PC-9 (cell line): ENCODE measurements around the gene CDT1. TPM values are rescaled to one million over a fixed set of nuclear protein-coding genes. Genes with fewer than 3 reads are reported as not detected.

Source experiments
- BruUV-seq: library from RNA; stranded (reverse); fragments of 400-500 nt; replicated peaks from 2 replicates; lab custom pipeline; 2021; lab: Mats Ljungman, UMichigan
- CTCF ChIA-PET: fragments of 300-600 bp; sonication (Branson Sonifier 250); formaldehyde crosslinking; loops from one replicate; lab custom pipeline; 2022; ENCODE audit warnings: antibody characterized with exemption; lab: Charles Lee
- POLR2A ChIA-PET: fragments of 300-600 bp; sonication (Branson Sonifier 250); formaldehyde crosslinking; loops from one replicate; lab custom pipeline; 2022; ENCODE audit warnings: antibody characterized with exemption; ENCODE audit not compliant: unreplicated experiment; lab: Charles Lee
- DNase-seq, 2 experiments: peaks; one replicate each; pipeline versions ENCODE4 v3.0.0 to v3.0.0-alpha.2; 2015 to 2022; ENCODE audit warnings: mixed read lengths in 1 of 2
- H2AFZ ChIP-seq: fragments of 200-600 bp; sonication (generic); 2 replicates; pipeline ENCODE4 v1.8.1; 2017; ENCODE audit warnings: antibody characterized with exemption
- H3F3A ChIP-seq: fragments of 200-600 bp; sonication (generic); 2 replicates; pipeline ENCODE4 v1.8.1; 2017; ENCODE audit warnings: antibody characterized with exemption, mild to moderate bottlenecking, low read depth; ENCODE audit not compliant: insufficient read depth
- H3K27ac ChIP-seq: fragments of 200-600 bp; sonication (generic); 2 replicates; pipeline ENCODE4 v1.6.1; 2016; ENCODE audit warnings: mixed run types
- H3K27me3 ChIP-seq: fragments of 200-600 bp; sonication (generic); 2 replicates; pipeline ENCODE4 v1.6.1; 2016; ENCODE audit warnings: low read depth, mixed run types; ENCODE audit not compliant: insufficient read depth
- H3K36me3 ChIP-seq: fragments of 200-600 bp; sonication (generic); 2 replicates; pipeline ENCODE4 v1.6.1; 2016; ENCODE audit warnings: low read depth, mixed run types
- H3K4me1 ChIP-seq: fragments of 200-600 bp; sonication (generic); replicated peaks from 2 replicates; pipeline ENCODE4 v1.6.1; 2016; ENCODE audit warnings: mixed run types; ENCODE audit not compliant: insufficient read depth
- H3K4me2 ChIP-seq: fragments of 200-600 bp; sonication (generic); 2 replicates; pipeline ENCODE4 v1.6.1; 2017; ENCODE audit warnings: mixed run types
- H3K4me3 ChIP-seq: fragments of 200-600 bp; sonication (generic); 2 replicates; pipeline ENCODE4 v1.6.1; 2016; ENCODE audit warnings: mixed run types
- H3K79me2 ChIP-seq: fragments of 200-600 bp; sonication (generic); 2 replicates; pipeline ENCODE4 v1.6.1; 2017; ENCODE audit warnings: low read depth, mixed run types
- H3K9me2 ChIP-seq: fragments of 200-600 bp; sonication (generic); 2 replicates; pipeline ENCODE4 v1.8.1; 2017; ENCODE audit warnings: mild to moderate bottlenecking; ENCODE audit not compliant: insufficient read depth
- H3K9me3 ChIP-seq: fragments of 200-600 bp; sonication (generic); 2 replicates; pipeline ENCODE4 v1.8.1; 2016; ENCODE audit warnings: low read depth; ENCODE audit not compliant: insufficient read depth
- H4K20me1 ChIP-seq: fragments of 200-600 bp; sonication (generic); 2 replicates; pipeline ENCODE4 v1.8.1; 2017; ENCODE audit not compliant: insufficient read depth
- CTCF ChIP-seq: fragments of 200-600 bp; sonication (generic); conservative IDR thresholded peaks from 2 replicates; pipeline ENCODE4 v1.6.1; 2017; ENCODE audit warnings: mixed run types, antibody characterized with exemption, mild to moderate bottlenecking, moderate library complexity
- EZH2 ChIP-seq: fragments of 200-600 bp; sonication (generic); IDR thresholded peaks from 2 replicates; pipeline ENCODE4 v1.8.0; 2017; ENCODE audit warnings: antibody characterized with exemption, low read depth
- intact Hi-C: fragments of 100-400 bp; cut with micrococcal nuclease; formaldehyde crosslinking; loops from one replicate; pipeline ENCODE4 v1.10.0; 2022; ENCODE audit not compliant: unreplicated experiment
- total RNA-seq: library from RNA; stranded (reverse); gene quantifications from 2 replicates; pipeline ENCODE4 v1.2.3, GENCODE V29; 2021

The CDT1 gene
- total RNA-seq, 1 experiment from 2014 or later = 73.2 TPM

GRCh38 chr16:88815227-88815626, 11.6 kb downstream of the CDT1 start:
- Histone ChIP-seq H3K9me3 (no peaks in the 10 kb centered on the region), H3K27ac (no peak overlapping the region), H2AFZ (no peak overlapping the region), H3K4me2 (no peak overlapping the region), H3K79me2 (peaks cover 15% of the 10 kb centered on the region), H4K20me1 (peaks cover 7% of the 10 kb centered on the region), H3K4me1 (peaks cover 5% of the 10 kb centered on the region; the same call in 1 of the 2 replicates), H3K4me3 (no peak overlapping the region), H3K27me3 (no peaks in the 10 kb centered on the region), H3F3A (peaks cover 31% of the 10 kb centered on the region), H3K36me3 (no peaks in the 10 kb centered on the region), H3K9me2 (no peaks in the 10 kb centered on the region)
- DNase-seq = no peak
- CTCF ChIA-PET = interaction anchor here (0.6 kb wide), 1 partner anchor 377 kb away, joined by 6 read pairs; no protein-coding TSS in a partner anchor
- intact Hi-C loops = no loop called here
- TF ChIP-seq CTCF (no peak), EZH2 (no peak)
- POLR2A ChIA-PET = interaction anchor here (0.6 kb wide), 1 partner anchor 12 kb away, joined by 3 read pairs; no protein-coding TSS in a partner anchor
- BruUV-seq = no TSS peak

DNA sequence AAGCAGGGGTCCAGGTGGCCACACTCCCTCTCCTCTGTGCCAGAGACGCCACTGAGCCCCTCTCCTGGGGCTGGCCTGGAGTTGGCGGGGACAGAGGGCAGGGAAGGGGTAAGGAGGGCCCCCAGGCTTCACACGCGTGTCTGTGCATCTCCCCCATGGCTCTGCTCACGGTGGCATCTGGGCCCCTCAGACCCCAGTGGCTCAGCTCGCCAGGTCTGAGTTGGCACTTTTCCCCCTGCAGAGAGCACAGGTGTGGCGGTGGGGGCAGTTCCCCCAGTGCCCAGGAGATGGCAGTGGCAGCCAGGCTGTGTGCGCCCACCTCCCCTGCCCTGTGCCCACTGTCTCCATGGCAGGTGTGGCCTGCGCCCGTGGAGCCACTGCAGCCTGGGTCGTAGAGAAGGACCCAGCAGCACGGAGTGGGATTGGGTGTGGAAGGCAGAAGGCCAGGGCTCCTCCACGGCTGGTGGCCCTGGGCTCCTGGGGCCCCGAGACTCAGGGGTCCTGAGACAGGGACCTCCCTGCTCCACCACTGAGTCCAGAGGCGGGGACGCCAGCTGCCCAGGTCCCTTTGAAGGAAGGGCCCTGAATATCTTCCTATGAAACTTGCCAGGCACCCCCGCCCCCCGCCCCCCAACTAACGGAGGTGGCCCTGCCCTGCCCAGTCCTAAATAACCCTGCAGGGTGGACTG, 12.5 kb downstream of the CDT1 start:
- no peak overlapping the region for H3K4me3 ChIP-seq
- H3K36me3 ChIP-seq = no peaks in the 10 kb centered on the region
- intact Hi-C loops = loop anchor here (1.0 kb wide), 1 partner anchor 400 kb away; no protein-coding TSS in a partner anchor
- no peaks in the 10 kb centered on the region for H3K27me3 ChIP-seq
- no peaks in the 10 kb centered on the region for H3K9me2 ChIP-seq
- no peaks in the 10 kb centered on the region for H3K9me3 ChIP-seq
- DNase-seq = peak in 1 of 2 experiments; percentile 63
- peaks cover 25% of the 10 kb centered on the region for H3F3A ChIP-seq
- H3K4me2 ChIP-seq = no peak overlapping the region
- H4K20me1 ChIP-seq = no peaks in the 10 kb centered on the region
- H3K79me2 ChIP-seq = peaks cover 6% of the 10 kb centered on the region
- no TSS peak for BruUV-seq
- TF ChIP-seq EZH2 (no peak), CTCF (peak; percentile 85)
- no peaks in the 10 kb centered on the region for H3K4me1 ChIP-seq
- ChIA-PET CTCF (no interaction called here), POLR2A (no interaction called here)
- H2AFZ ChIP-seq = no peak overlapping the region
- H3K27ac ChIP-seq = no peak overlapping the region

DNA sequence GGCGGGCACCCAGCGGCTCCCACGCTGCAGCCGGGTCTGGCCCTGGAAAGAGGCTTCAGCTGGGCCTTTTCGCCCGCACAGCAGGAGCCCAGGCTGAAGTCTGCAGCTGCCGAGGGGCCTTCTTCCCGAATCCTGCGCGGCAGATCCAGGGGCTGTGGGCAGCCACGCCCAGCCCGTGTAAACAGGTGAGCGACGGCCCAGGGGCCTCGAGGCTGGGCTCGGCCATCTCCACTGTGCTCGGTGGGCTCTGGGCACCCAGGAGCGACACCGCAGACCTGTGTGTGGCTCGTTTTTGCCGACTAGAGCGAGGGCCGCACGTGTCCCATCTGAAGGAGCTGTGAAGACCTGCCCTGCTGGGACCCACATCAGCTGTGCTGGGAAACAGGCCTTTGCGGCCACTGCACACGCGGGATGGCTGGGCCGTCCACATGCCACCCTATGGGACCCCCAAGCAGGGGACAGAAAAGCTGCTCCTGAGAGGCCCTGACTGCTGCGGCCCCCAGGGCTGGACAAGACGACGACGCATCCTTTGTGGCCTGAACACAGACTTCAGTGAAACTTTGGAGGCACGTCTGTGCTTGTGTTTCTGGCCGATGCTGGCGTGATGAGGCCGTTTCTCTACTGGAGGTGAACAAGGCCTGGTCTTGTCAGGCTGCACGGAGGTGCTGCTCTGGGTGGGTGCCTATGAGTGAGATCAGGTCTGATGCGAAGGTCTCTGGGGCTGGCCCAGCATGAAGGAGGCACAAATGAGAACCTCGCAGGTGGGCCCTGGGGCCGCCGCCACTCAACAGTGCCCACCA, 13.3 kb downstream of the CDT1 start:
- Histone ChIP-seq H3K27me3 (no peaks in the 10 kb centered on the region), H4K20me1 (no peaks in the 10 kb centered on the region), H3K9me2 (no peaks in the 10 kb centered on the region), H2AFZ (no peak overlapping the region), H3K4me3 (no peak overlapping the region), H3K36me3 (no peaks in the 10 kb centered on the region), H3K27ac (no peak overlapping the region), H3K9me3 (no peaks in the 10 kb centered on the region), H3K4me1 (no peaks in the 10 kb centered on the region), H3K4me2 (no peak overlapping the region), H3F3A (peaks cover 24% of the 10 kb centered on the region), H3K79me2 (no peaks in the 10 kb centered on the region)
- POLR2A ChIA-PET = no interaction called here
- BruUV-seq = no TSS peak
- CTCF ChIA-PET = no interaction called here
- DNase-seq = no peak
- TF ChIP-seq EZH2 = no peak
- TF ChIP-seq CTCF = no peak
- intact Hi-C loops = loop anchor here (1.0 kb wide), 1 partner anchor 399 kb away; no protein-coding TSS in a partner anchor
